Smooth muscle cell (in vitro differentiated cells): Measurements from ENCODE around the gene ITGAV. TPM values are rescaled to one million over a fixed set of nuclear protein-coding genes. Genes with fewer than 3 reads are reported as not detected.

Experiments used
- DNase-seq: peaks from one replicate; lab custom pipeline; 2025; ENCODE audit not compliant: unreplicated experiment; lab: John Stamatoyannopoulos, UW
- H2AFZ ChIP-seq: fragments of 200-600 bp; sonication (generic); 2 replicates; pipeline ENCODE4 v1.6.0; 2016; ENCODE audit warnings: antibody characterized with exemption, low read depth, mild to moderate bottlenecking
- H3F3A ChIP-seq: fragments of 200-600 bp; sonication (generic); 2 replicates; pipeline ENCODE4 v1.6.0; 2017; ENCODE audit warnings: antibody characterized with exemption, low read depth
- H3K27ac ChIP-seq: fragments of 200-600 bp; sonication (generic); 2 replicates; pipeline ENCODE4 v1.5.1; 2016; ENCODE audit warnings: low read depth, mild to moderate bottlenecking
- H3K27me3 ChIP-seq: fragments of 200-600 bp; sonication (generic); 2 replicates; pipeline ENCODE4 v1.6.1; 2016; ENCODE audit warnings: low read depth, mild to moderate bottlenecking
- H3K36me3 ChIP-seq: fragments of 200-600 bp; sonication (generic); 2 replicates; pipeline ENCODE4 v1.5.1; 2016; ENCODE audit warnings: low read depth
- H3K4me1 ChIP-seq: fragments of 200-600 bp; sonication (generic); 2 replicates; pipeline ENCODE4 v1.5.1; 2016; ENCODE audit warnings: low read depth
- H3K4me2 ChIP-seq: fragments of 200-600 bp; sonication (generic); 2 replicates; pipeline ENCODE4 v1.6.0; 2016; ENCODE audit warnings: mild to moderate bottlenecking
- H3K4me3 ChIP-seq: fragments of 200-600 bp; sonication (generic); 2 replicates; pipeline ENCODE4 v1.5.1; 2016; ENCODE audit warnings: mild to moderate bottlenecking
- H3K79me2 ChIP-seq: fragments of 200-600 bp; sonication (generic); 2 replicates; pipeline ENCODE4 v1.6.0; 2016; ENCODE audit warnings: low read depth, mild to moderate bottlenecking
- H3K9ac ChIP-seq: fragments of 200-600 bp; sonication (generic); 2 replicates; pipeline ENCODE4 v1.6.0; 2016; ENCODE audit warnings: low read depth
- H3K9me3 ChIP-seq: fragments of 200-600 bp; sonication (generic); replicated peaks from 2 replicates; pipeline ENCODE4 v1.5.1; 2016; ENCODE audit warnings: low read depth
- H4K20me1 ChIP-seq: fragments of 200-600 bp; sonication (generic); 2 replicates; pipeline ENCODE4 v1.6.0; 2016; ENCODE audit warnings: low read depth
- CTCF ChIP-seq: fragments of 200-600 bp; sonication (generic); IDR thresholded peaks from 2 replicates; pipeline ENCODE4 v1.5.1; 2017; ENCODE audit warnings: borderline replicate concordance, mild to moderate bottlenecking, antibody characterized with exemption; ENCODE audit not compliant: insufficient read depth, poor library complexity, severe bottlenecking
- WGBS: methylation state at CpG from one replicate; pipeline ENCODE4 v1.1.7; 2016; ENCODE audit warnings: low lambda C conversion rate; 5-methylcytosine and 5-hydroxymethylcytosine counted together
- polyA plus RNA-seq: library from polyadenylated mRNA; unstranded; fragments of >200 nt; fragmentation: Nextera tagmentation; extraction: Ambion mirVana; gene quantifications from 2 replicates; pipeline ENCODE4 v1.2.1, GENCODE V29; 2016
- total RNA-seq: library from RNA; depleted of rRNA; stranded (reverse); fragments of >200 nt; gene quantifications from 2 replicates; pipeline ENCODE4 v1.2.3, GENCODE V29; 2014

Gene ITGAV
- total and polyA plus RNA-seq, 2 experiments from 2014 or later = 70.8 to 360 TPM

- Histone ChIP-seq H3K27ac (no peak overlapping the region), H3K27me3 (no peaks in the 10 kb centered on the region), H3K4me2 (no peak overlapping the region), H3K9ac (no peak overlapping the region), H3K4me3 (no peak overlapping the region), H3K9me3 (no peaks in the 10 kb centered on the region), H3F3A (no peaks in the 10 kb centered on the region), H3K36me3 (peaks cover 51% of the 10 kb centered on the region), H4K20me1 (peaks cover 6% of the 10 kb centered on the region), H3K79me2 (peaks cover 16% of the 10 kb centered on the region), H2AFZ (no peak overlapping the region), H3K4me1 (no peaks in the 10 kb centered on the region)
- no peak for TF ChIP-seq CTCF
- DNase-seq = no peak
- WGBS = 94% methylated on average over 5 of the region's 5 CpGs
Measured at GRCh38 chr2:186664385-186665043, 74.7 kb downstream of the ITGAV start.

GRCh38 chr2:186669146-186669545 lies 79.3 kb downstream of the ITGAV start:
- Histone ChIP-seq H3K4me2 (no peak overlapping the region), H3K36me3 (peaks cover 77% of the 10 kb centered on the region), H2AFZ (no peak overlapping the region), H3K79me2 (no peaks in the 10 kb centered on the region), H3K9me3 (no peaks in the 10 kb centered on the region), H3K27ac (no peak overlapping the region), H3K9ac (no peak overlapping the region), H3K4me3 (no peak overlapping the region), H4K20me1 (peaks cover 5% of the 10 kb centered on the region), H3K4me1 (no peaks in the 10 kb centered on the region), H3F3A (no peaks in the 10 kb centered on the region), H3K27me3 (no peaks in the 10 kb centered on the region)
- DNase-seq = no peak
- WGBS = 100% methylated on average over 1 of the region's 1 CpG
- no peak for TF ChIP-seq CTCF

GRCh38 chr2:186670831-186671230 lies 81.0 kb downstream of the ITGAV start:
- Histone ChIP-seq H3K27ac (no peak overlapping the region), H4K20me1 (peaks cover 6% of the 10 kb centered on the region), H3K9ac (no peak overlapping the region), H3F3A (no peaks in the 10 kb centered on the region), H2AFZ (no peak overlapping the region), H3K4me3 (no peak overlapping the region), H3K4me1 (no peaks in the 10 kb centered on the region), H3K9me3 (no peaks in the 10 kb centered on the region), H3K4me2 (no peak overlapping the region), H3K36me3 (peaks cover 82% of the 10 kb centered on the region), H3K79me2 (no peaks in the 10 kb centered on the region), H3K27me3 (no peaks in the 10 kb centered on the region)
- TF ChIP-seq CTCF = no peak
- 96% methylated on average over 2 of the region's 2 CpGs for WGBS
- no peak for DNase-seq

GRCh38 chr2:186675380-186675779 lies 85.5 kb downstream of the ITGAV start:
- WGBS = 100% methylated on average over 1 of the region's 1 CpG
- Histone ChIP-seq H3K79me2 (no peaks in the 10 kb centered on the region), H3K27me3 (no peaks in the 10 kb centered on the region), H4K20me1 (peaks cover 6% of the 10 kb centered on the region), H2AFZ (no peak overlapping the region), H3K4me1 (no peaks in the 10 kb centered on the region), H3K4me3 (no peak overlapping the region), H3K9me3 (no peaks in the 10 kb centered on the region), H3K9ac (no peak overlapping the region), H3K4me2 (no peak overlapping the region), H3F3A (peaks cover 13% of the 10 kb centered on the region), H3K27ac (no peak overlapping the region), H3K36me3 (peaks cover 76% of the 10 kb centered on the region)
- no peak for DNase-seq
- no peak for TF ChIP-seq CTCF
